HG03469 (cell line): ENCODE measurements around the gene BCL2L1.

Experiments
- ATAC-seq: cut with Tn5 transposase; IDR thresholded peaks from one replicate; pipeline ENCODE4 v1.9.1; 2021; ENCODE audit warnings: mild to moderate bottlenecking, moderate library complexity, moderate number of reproducible peaks; ENCODE audit not compliant: unreplicated experiment

BCL2L1 gene

GRCh38 chr20:31694842-31695593 is 27.6 kb downstream of the BCL2L1 start:
- no peak for ATAC-seq

- no peak for ATAC-seq
Observed at GRCh38 chr20:31693987-31694661, 28.5 kb downstream of the BCL2L1 start.

- no peak for ATAC-seq
Observed at GRCh38 chr20:31693402-31693801, 29.3 kb downstream of the BCL2L1 start.

- no peak for ATAC-seq
Observed at GRCh38 chr20:31691646-31692275, 30.9 kb downstream of the BCL2L1 start.

- ATAC-seq = no peak
Observed at GRCh38 chr20:31690124-31690666, 32.5 kb downstream of the BCL2L1 start.

- ATAC-seq = no peak
Observed at GRCh38 chr20:31689141-31689540, 33.5 kb downstream of the BCL2L1 start.

GRCh38 chr20:31687777-31688176 is 34.9 kb downstream of the BCL2L1 start:
- no peak for ATAC-seq

GRCh38 chr20:31685853-31686643 is 36.6 kb downstream of the BCL2L1 start:
- ATAC-seq = no peak

GRCh38 chr20:31684153-31685015 is 38.3 kb downstream of the BCL2L1 start:
- no peak for ATAC-seq

- ATAC-seq = no peak
Observed at GRCh38 chr20:31682927-31683326, 39.7 kb downstream of the BCL2L1 start.

GRCh38 chr20:31682352-31682751 is 40.3 kb downstream of the BCL2L1 start:
- ATAC-seq = no peak

- no peak for ATAC-seq
Observed at GRCh38 chr20:31681769-31682168, 40.9 kb downstream of the BCL2L1 start.

GRCh38 chr20:31681128-31681727 is 41.4 kb downstream of the BCL2L1 start:
- no peak for ATAC-seq

GRCh38 chr20:31680286-31681127 is 42.2 kb downstream of the BCL2L1 start:
- ATAC-seq = no peak

- no peak for ATAC-seq
Observed at GRCh38 chr20:31679357-31680285, 43.0 kb downstream of the BCL2L1 start.

GRCh38 chr20:31678389-31679356 is 44.0 kb downstream of the BCL2L1 start:
- ATAC-seq = no peak
